NCI-H1105 treated with DMSO at 0.1 percent for 48 hours (cell line): ENCODE results near the gene SLC23A1.
A peak's percentile ranks its signal among the peaks of the same experiment; 100 is the strongest.

Source experiments
- DNase-seq: peaks from one replicate; lab custom pipeline; 2025; lab: John Stamatoyannopoulos, UW

SLC23A1 gene

DNA sequence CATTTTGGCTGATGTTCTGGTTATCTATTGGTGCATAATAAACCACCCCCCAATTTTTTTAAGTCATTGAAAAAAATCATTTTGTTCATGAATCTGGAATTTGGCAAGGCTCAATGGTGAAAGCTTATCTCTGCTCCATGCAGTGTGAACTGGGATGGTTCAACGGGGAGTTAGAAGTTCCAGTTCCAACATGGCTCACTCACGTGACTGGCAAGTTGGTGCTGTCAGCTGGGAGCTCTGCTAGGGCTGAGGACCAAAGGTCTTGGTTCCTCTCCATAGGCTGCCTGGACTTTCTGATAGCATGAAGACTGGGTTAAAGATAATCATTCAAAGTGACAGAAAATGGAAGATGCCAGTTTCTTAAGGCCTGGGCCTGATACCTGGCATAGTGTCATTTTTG lies 23.9 kb upstream of the SLC23A1 start:
- DNase-seq: no peak

DNA sequence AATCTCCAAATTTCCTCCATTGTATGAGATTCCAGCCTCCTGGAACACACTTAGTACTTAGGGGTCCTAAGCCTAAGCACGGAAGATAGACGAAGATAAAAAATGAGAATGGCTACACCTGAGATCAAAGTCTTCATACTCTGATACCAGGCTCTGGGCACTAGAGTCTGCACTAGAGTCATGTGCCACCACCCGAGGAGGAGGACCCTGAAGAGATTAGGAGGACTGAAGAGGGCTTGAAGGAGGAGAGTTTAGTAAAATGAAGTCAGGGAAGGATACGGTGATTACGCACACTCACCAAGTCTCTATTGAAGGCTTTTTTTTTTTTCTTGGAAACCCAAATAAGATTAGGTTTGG lies 21.4 kb upstream of the SLC23A1 start:
- DNase-seq: no peak

DNA sequence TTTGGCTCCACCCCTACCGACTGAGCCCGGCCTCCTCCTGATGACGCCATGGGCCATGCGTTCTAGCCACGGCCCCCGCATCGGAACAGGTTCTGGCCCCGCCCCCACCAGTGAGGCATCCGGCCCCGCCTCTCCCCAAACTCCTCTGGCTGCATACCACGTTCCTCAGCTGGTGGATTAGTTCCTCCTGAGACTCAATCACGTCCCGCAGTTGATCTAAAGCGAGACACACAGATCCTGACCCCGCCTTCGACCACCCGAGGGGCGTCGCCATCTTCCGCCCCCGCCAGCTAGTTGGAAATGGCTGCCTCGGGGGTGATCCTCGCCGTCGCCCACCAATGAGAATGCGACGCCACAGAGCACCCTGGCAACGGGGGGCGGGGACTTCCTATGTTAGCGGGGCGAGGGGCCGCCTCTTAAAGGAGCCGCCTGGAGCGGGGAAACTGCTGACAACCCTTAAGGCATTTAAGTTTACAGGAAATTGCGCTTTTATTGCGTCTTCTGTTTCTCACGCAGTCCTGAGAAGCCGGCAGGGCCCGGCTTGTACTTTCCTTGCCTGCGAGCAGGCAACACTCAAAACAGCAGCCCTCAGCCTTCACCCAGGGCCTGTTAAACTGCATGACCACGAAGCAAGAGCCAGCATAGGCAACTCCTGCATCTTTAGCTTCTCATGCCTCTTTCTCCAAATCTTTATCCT lies 20.8 kb upstream of the SLC23A1 start, which contains the start of gene SPATA24:
TSS of gene SPATA24 (minus strand) at position 303 of the 697 bp plus-strand sequence. CDS start at position 274, 29 bp downstream.
- peak; percentile 84 for DNase-seq

DNA sequence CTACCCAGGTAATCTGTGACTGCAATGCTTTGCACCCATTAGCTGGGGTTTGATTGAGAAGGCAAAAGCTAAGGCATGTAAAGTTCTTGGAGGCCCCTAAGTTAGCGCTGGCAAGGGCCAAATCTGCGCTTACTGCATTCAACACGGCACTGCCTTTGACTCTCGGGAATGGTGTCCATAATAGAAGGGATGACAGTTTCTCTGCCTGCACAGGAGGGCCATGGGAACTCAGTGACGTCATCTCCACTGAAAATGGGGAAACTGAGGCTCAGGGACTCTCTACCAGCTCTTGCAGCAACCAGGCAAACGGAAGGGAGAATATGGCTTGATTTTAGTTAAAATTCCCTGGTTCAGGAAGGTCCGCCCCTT lies 20.3 kb upstream of the SLC23A1 start:
- DNase-seq: no peak

DNA sequence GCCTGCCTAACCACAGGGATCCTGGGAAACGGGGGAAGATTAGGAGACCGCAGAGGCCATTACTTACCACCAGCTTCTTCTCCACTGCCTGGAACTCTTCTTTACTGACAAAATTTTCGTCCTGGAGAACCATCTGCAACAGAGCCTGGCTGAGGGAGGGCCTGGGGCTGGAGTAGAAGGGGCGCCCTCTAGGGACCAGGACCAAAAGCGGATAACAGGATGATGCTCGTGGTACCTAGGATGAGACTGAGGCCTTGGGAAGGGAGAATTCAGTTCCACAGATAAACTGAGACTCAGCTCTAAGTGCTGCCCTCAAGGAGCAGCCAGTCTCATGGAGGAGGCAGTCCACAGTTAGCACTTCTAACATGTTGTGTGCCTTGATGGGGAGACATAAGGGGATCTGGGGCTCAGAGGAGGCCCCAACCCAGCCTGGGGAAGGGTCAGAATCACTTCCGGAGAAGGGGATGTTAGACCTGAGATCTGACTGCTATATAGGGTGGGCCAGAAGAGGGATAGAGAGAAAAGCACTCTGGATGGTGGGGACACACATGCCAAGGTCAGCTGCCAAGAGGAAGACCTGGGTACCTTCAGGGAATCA lies 19.6 kb upstream of the SLC23A1 start:
- DNase-seq: no peak

DNA sequence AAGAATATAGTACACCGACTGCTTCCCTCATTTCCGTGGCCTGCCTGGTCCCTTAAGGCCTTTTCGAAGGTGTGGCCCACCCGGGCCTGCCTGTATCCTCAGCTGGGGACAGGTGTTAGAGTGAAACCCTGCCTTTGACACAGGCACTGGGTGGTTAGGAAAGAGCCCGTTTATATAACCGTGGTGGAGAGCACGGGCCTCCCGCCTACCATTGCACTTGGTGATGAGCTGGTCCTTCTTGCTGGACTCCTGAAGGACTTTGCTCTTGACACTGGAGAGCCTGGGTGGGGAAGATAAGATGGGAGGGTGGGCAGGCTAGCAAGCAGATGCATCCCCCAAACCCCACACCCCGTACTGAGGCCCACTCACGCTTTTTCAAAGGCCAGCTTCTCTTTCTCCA lies 18.4 kb upstream of the SLC23A1 start:
- no peak for DNase-seq

DNA sequence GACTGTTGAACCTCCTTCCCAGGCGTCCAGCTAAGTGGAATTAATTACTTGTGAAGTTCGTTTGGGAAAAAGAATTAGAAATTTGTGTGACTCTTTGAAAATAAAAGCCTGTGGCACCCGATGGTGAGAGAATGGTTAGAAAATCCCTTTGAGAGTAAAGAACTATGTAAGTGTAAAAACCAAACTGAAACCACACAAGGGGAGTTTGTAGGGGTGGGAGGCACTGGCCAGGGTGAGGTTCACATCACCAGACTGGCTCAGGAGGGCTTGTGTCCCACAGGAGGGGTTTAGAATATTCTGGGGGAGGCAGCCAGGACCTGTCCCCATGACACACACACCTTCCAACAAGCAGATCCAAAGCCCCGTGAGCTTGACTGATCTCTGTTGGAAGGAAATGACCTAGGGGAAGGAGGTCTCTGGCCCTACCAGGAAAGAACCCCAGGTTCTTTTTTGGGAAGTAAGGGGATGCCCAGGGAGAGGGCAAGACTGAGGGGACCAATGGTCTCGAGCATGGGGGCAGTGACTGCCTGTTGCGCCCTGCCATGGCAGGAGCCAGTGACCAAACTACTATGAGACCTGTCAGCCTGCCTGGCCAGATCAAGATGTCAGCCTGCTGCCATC lies 16.5 kb upstream of the SLC23A1 start:
- no peak for DNase-seq

DNA sequence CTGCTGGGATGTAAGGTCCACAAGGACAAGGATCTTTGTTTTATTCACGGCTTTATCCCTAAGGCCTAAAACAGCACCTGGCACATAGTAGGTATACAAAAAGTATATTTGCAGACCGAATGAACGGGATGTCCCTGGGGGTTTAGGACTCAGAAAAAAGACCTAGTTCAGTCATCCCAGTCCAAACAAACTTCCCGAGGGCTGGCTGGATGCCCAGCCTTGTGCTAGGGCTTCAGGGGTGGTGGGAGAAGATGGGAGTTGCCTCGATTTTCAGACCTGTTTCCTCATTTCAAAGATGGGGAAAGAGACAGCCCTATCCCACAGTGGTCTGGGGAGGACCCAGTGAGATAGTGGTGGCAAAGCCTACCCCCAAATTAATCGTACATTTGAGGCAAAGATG lies 14.8 kb upstream of the SLC23A1 start:
- no peak for DNase-seq

DNA sequence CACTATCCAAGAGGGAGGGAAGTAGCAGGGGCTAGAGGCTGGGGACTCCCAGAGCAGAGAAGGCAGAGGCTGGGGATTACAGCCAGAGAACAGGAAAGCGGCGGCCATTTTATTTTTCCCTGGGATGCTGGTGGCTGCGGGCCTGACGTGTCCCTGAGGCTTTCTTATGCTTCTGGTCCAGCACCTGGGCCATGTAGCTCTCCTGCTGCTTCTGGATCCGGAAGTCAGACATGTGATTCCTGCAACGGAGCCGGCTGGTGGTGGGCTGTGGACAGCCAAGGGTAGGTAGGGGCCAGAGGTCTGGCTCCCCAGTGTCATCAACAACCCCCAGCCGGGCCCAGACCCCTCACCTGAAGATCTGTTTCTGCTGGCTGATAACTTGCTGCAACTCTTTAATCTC lies 13.6 kb upstream of the SLC23A1 start:
- DNase-seq: no peak

DNA sequence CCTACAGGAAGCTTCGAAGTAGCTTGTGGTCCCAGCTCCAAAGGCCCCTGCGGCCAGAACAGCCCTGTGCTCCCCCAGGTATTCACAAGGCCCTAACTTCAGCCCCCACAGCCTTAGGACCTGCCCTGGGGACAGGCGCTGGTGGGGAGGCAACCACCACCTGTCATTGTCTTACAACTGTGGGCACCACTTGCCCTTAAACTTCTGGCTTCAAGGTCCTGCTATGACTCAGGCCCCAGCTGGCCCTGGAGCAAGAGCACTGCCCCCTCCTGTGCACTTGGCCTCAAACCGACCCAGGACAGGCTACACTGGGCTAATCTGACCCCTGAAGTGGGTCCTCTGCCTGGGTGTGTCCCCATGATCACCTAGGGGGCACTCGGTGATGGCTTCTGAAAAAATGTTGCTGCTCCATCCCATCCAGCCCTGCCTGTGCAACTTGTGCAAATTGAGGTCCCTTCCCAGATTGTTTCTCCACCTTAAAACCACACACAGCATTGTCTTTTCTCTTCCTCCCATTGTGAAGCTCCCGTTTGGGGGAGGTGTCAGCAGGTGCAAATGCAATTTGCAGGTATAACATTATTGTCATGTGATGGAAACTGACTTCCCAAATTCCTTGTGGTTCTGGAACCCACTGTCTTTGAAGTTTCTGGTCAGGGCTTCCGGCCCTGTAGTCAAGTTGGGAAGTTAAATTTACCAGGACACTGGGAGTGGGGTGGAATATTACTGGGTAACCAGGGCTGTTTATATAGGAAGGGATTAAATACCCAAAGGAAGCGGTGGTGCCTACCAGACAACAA lies 12.9 kb upstream of the SLC23A1 start:
- no peak for DNase-seq

DNA sequence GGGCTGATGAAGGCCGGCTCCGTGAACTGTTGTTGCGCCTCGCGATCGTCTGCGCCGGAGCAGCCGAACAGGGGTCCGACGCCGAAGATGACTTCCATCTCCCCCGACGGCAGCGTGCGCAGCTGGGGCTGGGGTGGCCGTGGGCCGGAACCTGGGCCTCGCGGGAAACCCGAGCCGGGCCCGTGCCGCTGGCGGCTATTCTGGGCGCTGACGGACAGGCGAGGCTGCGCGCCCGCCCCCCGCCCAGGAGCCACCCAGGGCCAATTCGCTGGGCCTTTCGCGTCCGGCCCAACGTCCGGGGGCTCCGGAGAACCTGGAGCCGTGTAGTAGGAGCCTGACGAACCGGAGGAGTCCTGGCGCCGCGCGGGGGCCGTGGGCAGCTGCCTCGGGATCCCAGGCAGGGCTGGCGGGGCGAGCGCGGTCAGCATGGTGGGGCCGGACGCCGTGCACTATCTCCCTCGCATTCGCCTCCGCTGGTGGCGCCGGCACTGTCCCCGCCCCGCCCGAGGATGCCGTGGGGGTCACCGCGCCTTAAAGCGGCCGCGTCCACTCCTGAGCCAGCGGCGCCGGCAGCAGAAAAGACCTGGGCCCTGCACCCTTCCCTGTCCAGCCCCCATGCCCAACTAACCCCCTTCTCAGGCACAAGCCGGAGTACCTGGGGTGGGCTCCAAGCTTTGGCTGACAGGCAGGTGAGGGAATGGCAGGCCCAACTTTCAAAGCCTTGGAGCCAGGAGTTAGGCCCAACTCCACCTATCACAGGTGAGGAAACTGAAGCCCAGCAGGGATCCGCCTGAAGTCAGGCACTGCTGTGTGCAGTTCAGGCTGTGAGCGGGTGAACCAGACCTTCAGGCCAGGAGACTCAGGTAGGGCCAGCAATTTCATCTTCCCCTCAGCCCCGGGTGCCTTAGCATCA lies 11.8 kb upstream of the SLC23A1 start, which contains the start of gene PROB1:
TSS of gene PROB1 (minus strand) at position 451 of the 913 bp plus-strand sequence. CDS start at position 428, 23 bp downstream.
- no peak for DNase-seq

DNA sequence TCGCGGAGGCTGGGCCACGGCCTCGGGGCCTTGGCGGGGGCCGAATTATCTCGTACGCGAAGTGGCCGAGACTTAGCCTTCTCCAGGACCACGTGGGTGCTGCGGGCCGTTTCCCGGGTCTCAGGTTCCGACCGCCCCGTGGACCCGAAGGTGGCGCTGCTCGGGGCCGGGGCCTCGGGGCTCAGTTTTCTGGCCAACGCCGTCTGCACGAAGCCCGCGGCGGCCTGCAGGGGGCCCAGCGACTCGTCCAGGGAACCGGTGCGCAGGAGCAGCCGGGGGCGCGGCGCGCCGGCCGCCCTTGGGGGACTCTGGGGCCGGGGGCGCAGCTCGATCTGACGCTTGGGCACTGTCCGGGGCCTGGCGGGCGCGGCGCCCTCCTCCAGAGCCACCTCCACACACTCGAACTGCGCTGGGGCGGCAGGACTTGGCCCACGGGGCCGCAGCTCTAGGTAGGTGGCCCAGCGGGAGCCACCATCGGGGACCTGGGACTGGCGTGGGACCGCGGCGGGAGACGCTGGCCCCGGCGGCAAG lies 11.1 kb upstream of the SLC23A1 start:
- DNase-seq: no peak

DNA sequence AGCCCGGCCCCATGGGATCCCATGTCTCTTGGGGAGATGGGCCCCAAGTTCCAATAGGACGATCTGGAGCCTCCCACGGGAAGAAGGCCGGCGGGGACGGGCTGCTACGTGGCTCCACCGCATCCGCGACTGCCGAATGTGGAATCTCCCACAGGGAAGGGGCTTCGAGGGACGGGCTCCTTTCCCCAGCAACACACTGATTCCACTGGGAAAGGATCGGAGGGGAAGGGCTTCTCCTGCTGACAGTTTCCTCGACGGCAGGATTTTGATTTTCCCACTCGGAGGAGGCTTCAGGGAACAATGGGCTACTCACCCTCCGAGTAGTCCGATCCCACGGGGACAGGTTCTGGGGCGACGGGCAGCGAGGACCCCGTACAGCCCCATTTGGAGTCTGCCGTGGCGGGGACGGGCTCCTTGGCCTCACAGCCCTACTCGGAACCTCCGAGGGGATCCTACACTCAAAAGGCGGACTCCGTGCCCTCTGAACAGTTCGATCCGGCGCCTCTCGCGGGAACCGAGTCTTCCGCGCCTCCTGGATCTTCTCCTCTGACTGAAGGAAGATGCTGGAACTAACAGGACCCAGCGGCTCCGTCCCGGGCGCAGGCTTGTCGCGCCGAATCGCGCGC lies 10.5 kb upstream of the SLC23A1 start:
- no peak for DNase-seq

DNA sequence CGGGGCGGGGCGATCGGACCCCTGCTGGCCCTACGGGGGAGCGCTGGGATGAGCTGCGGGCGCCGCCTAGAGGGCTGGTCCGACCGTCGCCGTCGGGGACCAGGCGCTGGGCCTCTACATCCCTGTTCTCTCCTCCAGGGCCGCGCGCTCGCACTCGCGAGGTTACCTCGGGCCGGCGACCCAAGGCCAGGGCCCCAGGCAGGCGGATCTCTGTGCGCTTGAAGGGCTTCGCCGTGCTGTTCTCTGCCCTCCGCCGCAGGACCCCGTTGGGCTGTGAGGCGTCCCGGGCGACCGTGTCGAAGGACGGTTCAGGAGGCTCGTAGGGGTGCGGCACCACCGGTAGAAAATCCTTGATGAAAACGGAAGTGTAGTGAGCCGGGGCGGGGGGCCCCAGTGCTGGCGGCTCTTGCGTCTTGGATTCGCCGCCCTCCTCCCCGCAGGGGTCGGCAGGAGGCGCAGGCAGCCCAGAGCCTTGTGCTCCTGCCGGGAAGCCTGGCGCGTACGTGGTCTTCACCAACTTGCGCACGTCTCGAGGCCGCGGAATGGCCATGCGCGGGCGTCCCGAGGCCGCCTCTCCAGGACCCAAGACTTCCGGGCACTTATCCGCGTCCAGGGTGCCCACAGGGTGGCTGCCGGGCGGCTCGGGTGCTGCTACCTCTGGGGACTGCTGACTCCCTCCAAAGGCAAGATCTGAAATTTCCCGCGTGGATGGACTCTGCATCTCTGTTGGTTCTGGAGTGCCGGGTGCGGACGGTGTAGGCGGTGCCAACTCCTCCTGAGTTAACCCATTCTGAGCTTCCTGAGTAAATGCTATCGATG lies 9.8 kb upstream of the SLC23A1 start:
- DNase-seq: no peak

DNA sequence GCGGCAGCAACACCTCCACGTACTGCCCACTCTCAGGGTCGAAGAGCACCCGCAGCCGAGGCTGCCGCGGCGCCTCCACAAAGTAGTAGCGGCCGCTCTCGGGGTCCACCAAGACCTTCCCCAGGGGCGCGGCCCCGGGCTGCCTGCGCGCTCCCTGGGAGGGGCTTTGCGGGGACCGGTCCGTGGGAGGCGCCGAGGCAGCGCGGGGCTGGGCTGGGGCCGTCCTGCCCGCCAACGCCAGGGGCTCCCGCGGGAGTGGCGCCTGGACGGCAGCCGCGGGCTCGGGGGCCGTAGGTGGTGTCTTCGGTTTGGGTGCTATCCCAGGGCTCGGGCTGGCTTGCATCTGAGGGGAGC lies 9.2 kb upstream of the SLC23A1 start:
- DNase-seq: no peak

DNA sequence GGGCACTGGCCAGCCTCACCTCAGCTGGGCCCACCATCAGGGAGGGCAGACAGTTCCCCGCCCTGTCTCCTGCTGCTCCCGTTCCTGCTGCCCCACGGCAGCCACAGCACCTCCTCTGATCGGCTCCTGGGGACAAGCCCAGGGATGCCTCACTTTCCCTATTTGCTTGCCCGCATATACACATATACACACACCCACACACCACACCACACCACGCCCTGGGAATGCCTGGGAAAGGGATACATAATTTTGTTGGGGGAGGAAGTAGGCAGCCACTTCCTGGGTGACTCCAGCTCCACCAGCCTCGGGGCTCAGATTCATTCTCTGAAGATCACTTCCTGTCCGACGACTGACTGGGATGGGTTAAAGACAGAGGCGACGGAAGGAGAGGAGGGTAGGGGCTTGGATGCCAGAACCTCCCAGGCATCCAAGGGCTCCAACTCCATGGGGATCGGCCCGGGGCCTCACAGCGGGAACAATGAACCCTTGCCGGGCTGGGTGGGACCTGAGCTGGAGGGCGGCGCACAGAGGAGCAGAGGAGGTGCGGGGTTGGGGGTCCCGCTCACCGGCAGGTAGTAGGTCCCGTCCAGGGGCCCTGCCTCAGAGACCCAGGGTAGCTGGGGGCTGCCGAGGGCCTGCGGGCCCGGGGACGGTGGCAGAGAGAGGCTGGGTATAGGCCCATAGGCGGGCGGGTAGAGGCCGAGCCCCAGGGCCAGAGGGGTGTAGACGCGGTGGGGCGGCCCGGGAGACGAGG lies 8.7 kb upstream of the SLC23A1 start:
- DNase-seq: no peak

DNA sequence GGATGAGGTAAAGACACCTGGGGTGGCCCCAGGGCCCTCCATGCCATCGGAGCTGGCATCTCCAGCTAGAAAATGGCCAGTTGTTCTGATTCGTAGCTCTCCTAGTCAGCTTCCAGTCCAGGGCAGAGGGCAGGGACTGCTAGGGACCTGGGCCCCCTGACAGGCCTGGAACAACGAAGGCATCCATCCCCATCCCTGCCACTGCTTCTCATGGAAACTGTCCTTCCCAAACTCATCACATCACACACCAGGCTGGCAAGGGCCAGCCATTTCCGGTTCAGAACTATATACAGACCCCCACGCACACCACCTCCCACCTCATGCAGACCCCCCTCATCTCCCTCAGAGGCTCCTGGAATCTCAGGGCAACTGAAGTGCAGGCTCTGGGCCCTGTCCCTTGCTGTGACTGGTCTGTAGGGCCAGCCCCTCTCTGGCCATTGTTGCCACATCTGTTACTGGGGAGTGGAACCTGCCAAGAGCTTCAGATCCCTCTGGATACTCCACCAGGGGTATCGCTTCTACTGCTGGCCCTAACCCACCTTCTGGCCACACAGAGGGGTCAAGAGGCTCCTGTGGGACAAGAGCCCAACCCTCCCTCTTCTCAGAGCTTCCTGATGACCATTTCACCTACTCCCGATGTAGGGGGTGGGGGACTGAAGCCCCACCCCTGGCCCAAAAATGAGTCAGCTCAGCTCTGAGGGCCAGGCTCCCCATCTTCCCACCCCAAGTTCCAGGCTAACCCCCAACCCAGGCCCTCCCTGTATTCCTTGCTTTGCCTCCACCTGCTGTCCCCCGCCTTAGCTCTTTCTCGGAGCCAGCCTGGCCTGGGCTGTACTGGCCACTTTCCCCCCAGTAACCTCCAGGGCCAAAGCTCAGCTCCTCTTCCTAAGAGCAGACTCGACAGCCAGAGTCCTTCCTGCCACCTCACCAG lies 7.8 kb upstream of the SLC23A1 start:
- DNase-seq: no peak
